Endothelial cell (in vitro differentiated cells): ENCODE measurements around the gene TTC33. TPM values are rescaled to one million over a fixed set of nuclear protein-coding genes. Genes with fewer than 3 reads are reported as not detected.

ENCODE experiments used
- DNase-seq: peaks from one replicate; pipeline ENCODE4 v3.0.0; 2021; ENCODE audit warnings: low spot score
- H3K27ac Mint-ChIP-seq: one replicate; pipeline ENCODE4 v1.8.0; 2021; ENCODE audit warnings: mixed read lengths, inconsistent platforms; ENCODE audit not compliant: unreplicated experiment
- H3K27me3 Mint-ChIP-seq: one replicate; pipeline ENCODE4 v1.8.0; 2021; ENCODE audit warnings: mild to moderate bottlenecking, moderate library complexity, mixed read lengths, inconsistent platforms; ENCODE audit not compliant: unreplicated experiment
- H3K36me3 Mint-ChIP-seq: one replicate; pipeline ENCODE4 v1.8.0; 2021; ENCODE audit warnings: mild to moderate bottlenecking, low read depth, mixed read lengths, inconsistent platforms; ENCODE audit not compliant: unreplicated experiment
- H3K4me1 Mint-ChIP-seq: one replicate; pipeline ENCODE4 v1.8.0; 2021; ENCODE audit warnings: mild to moderate bottlenecking, mixed read lengths, inconsistent platforms; ENCODE audit not compliant: unreplicated experiment
- H3K4me3 Mint-ChIP-seq: one replicate; pipeline ENCODE4 v1.8.0; 2021; ENCODE audit warnings: mild to moderate bottlenecking, mixed read lengths, inconsistent platforms; ENCODE audit not compliant: unreplicated experiment
- H3K9me3 Mint-ChIP-seq: one replicate; pipeline ENCODE4 v1.8.0; 2021; ENCODE audit warnings: mixed read lengths, inconsistent platforms; ENCODE audit not compliant: unreplicated experiment
- total RNA-seq: library from RNA; stranded (reverse); fragmentation: NEBNext Ultra II Directional; extraction: Animal tissue kit (Norgen Biotek cat#: 25700); gene quantifications from one replicate; pipeline ENCODE4 v1.2.1, GENCODE V29; 2021; ENCODE audit not compliant: unreplicated experiment
- TF ChIP-seq, protein P1 (sequence below): fragments of 200-600 bp; sonication (generic); IDR thresholded peaks from one replicate; pipeline ENCODE4 v1.5.0; 2021; ENCODE audit warnings: antibody characterized with exemption; ENCODE audit not compliant: unreplicated experiment

The TTC33 gene
- total RNA-seq, 1 donor from 2014 or later, result 8.6 TPM

- DNase-seq, result no peak
Observed at GRCh38 chr5:40770764-40771163, 15.0 kb upstream of the TTC33 start.

DNA sequence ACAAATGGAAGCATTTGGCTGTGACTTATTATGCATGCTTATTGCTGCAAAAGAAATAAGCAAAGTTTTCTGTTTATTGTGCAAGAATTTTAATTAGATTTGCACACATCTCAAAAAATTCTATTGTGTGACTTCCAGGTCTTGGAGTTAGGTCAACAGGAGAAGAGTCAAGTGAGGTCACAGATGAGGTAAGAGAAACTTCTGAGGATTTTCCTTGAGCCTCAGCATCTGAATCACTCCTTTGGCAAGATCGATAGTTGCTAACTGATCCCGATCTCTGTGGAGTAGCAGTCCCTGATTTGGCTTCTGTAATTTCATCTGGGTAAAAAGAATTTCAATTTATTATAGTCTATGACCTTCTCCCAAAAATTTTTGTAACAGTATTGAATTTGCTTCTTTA lies 6.9 kb upstream of the TTC33 start:
- Mint-ChIP-seq H3K4me1 (no peaks in the 10 kb centered on the region), H3K9me3 (no peaks in the 10 kb centered on the region), H3K4me3 (no peak overlapping the region), H3K27ac (no peak overlapping the region), H3K36me3 (peaks cover 23% of the 10 kb centered on the region), H3K27me3 (no peaks in the 10 kb centered on the region)
- TF ChIP-seq, protein P1, sequence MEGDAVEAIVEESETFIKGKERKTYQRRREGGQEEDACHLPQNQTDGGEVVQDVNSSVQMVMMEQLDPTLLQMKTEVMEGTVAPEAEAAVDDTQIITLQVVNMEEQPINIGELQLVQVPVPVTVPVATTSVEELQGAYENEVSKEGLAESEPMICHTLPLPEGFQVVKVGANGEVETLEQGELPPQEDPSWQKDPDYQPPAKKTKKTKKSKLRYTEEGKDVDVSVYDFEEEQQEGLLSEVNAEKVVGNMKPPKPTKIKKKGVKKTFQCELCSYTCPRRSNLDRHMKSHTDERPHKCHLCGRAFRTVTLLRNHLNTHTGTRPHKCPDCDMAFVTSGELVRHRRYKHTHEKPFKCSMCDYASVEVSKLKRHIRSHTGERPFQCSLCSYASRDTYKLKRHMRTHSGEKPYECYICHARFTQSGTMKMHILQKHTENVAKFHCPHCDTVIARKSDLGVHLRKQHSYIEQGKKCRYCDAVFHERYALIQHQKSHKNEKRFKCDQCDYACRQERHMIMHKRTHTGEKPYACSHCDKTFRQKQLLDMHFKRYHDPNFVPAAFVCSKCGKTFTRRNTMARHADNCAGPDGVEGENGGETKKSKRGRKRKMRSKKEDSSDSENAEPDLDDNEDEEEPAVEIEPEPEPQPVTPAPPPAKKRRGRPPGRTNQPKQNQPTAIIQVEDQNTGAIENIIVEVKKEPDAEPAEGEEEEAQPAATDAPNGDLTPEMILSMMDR, result no peak
- DNase-seq, result no peak

More at GRCh38 chr5:40770764-40771163, 15.0 kb upstream of the TTC33 start:
- Mint-ChIP-seq H3K9me3 (no peaks in the 10 kb centered on the region), H3K4me3 (no peak overlapping the region), H3K4me1 (peaks cover 3% of the 10 kb centered on the region), H3K36me3 (peaks cover 23% of the 10 kb centered on the region), H3K27me3 (no peaks in the 10 kb centered on the region), H3K27ac (no peak overlapping the region)
- TF ChIP-seq, protein P1, result no peak

GRCh38 chr5:40757400-40757799 lies 1.6 kb upstream of the TTC33 start:
- no peak for DNase-seq
- H3K4me1 Mint-ChIP-seq, result no peaks in the 10 kb centered on the region
- no peak overlapping the region for H3K4me3 Mint-ChIP-seq
- TF ChIP-seq, protein P1, result no peak
- H3K36me3 Mint-ChIP-seq, result peaks cover 4% of the 10 kb centered on the region
- H3K27ac Mint-ChIP-seq, result peak overlapping the region; percentile 59
- H3K27me3 Mint-ChIP-seq, result no peaks in the 10 kb centered on the region
- H3K9me3 Mint-ChIP-seq, result no peaks in the 10 kb centered on the region

GRCh38 chr5:40755093-40755406 lies 711 bp downstream of the TTC33 start:
- H3K9me3 Mint-ChIP-seq, result no peaks in the 10 kb centered on the region
- H3K4me1 Mint-ChIP-seq, result no peaks in the 10 kb centered on the region
- peaks cover 11% of the 10 kb centered on the region for H3K36me3 Mint-ChIP-seq
- peak; percentile 50 for DNase-seq
- H3K27ac Mint-ChIP-seq, result no peak overlapping the region
- TF ChIP-seq, protein P1, result no peak
- H3K27me3 Mint-ChIP-seq, result no peaks in the 10 kb centered on the region
- H3K4me3 Mint-ChIP-seq, result no peak overlapping the region

GRCh38 chr5:40754381-40755092 lies 1.2 kb downstream of the TTC33 start:
- Mint-ChIP-seq H3K9me3 (no peaks in the 10 kb centered on the region), H3K27ac (no peak overlapping the region), H3K36me3 (peaks cover 11% of the 10 kb centered on the region), H3K27me3 (no peaks in the 10 kb centered on the region), H3K4me3 (no peak overlapping the region), H3K4me1 (no peaks in the 10 kb centered on the region)
- no peak for DNase-seq
- TF ChIP-seq, protein P1, result no peak
